CD4-positive, CD25-positive, alpha-beta regulatory T cell (primary cell): ENCODE measurements around the gene DCAF11. TPM values are rescaled to one million over a fixed set of nuclear protein-coding genes. Genes with fewer than 3 reads are reported as not detected.

Experiments used
- ATAC-seq, 2 donors: fragments of 150-1000 bp; cut with Tn5 transposase; one replicate each; pipeline ENCODE4 v1.10.0; 2021; ENCODE audit warnings: low read depth in 2 of 2, moderate number of reproducible peaks in 2 of 2, moderate library complexity in 1 of 2
- DNase-seq, 3 donors: peaks; one replicate each; pipeline versions ENCODE4 v3.0.0 to v3.0.0-alpha.2; 2012 to 2022; ENCODE audit warnings: mixed read lengths in 1 of 3
- H3K27ac ChIP-seq: one replicate; pipeline ENCODE4 v1.7.0; 2013; ENCODE audit warnings: mild to moderate bottlenecking, low read length; ENCODE audit not compliant: insufficient read depth, poor library complexity, severe bottlenecking
- H3K27me3 ChIP-seq: one replicate; pipeline ENCODE4 v1.7.0; 2013; ENCODE audit warnings: low read length; ENCODE audit not compliant: control insufficient read depth, insufficient read depth
- H3K36me3 ChIP-seq: one replicate; pipeline ENCODE4 v1.7.0; 2013; ENCODE audit warnings: mild to moderate bottlenecking, low read length, moderate library complexity; ENCODE audit not compliant: control insufficient read depth, insufficient read depth
- H3K4me1 ChIP-seq: 2 replicates; pipeline ENCODE4 v1.7.0; 2013; ENCODE audit warnings: mild to moderate bottlenecking, low read length; ENCODE audit not compliant: insufficient read depth, control insufficient read depth, poor library complexity, severe bottlenecking
- H3K4me3 ChIP-seq: one replicate; pipeline ENCODE4 v1.7.0; 2013; ENCODE audit warnings: low read depth, mild to moderate bottlenecking, low read length, moderate library complexity
- H3K9me3 ChIP-seq, 2 experiments: 1 replicate in 1 of 2; 2 replicates in 1 of 2; pipeline ENCODE4 v1.7.0; 2013; ENCODE audit warnings: low read length in 2 of 2, mild to moderate bottlenecking in 1 of 2, moderate library complexity in 1 of 2; ENCODE audit not compliant: control insufficient read depth in 2 of 2
- H3K27ac Mint-ChIP-seq, 3 donors: one replicate each; pipeline ENCODE4 v1.8.0; 2020 to 2022; ENCODE audit warnings: mild to moderate bottlenecking in 3 of 3, mixed read lengths in 3 of 3, moderate library complexity in 2 of 3
- H3K27me3 Mint-ChIP-seq: one replicate; pipeline ENCODE4 v1.8.0; 2022; ENCODE audit warnings: mild to moderate bottlenecking, mixed read lengths
- H3K36me3 Mint-ChIP-seq: one replicate; pipeline ENCODE4 v1.8.0; 2020; ENCODE audit warnings: mixed read lengths
- H3K4me1 Mint-ChIP-seq, 4 donors: one replicate each; pipeline ENCODE4 v1.8.0; 2020 to 2022; ENCODE audit warnings: mixed read lengths in 4 of 4, mild to moderate bottlenecking in 1 of 4
- H3K4me3 Mint-ChIP-seq, 4 donors: one replicate each; pipeline ENCODE4 v1.8.0; 2020 to 2022; ENCODE audit warnings: mild to moderate bottlenecking in 4 of 4, mixed read lengths in 4 of 4, moderate library complexity in 3 of 4
- H3K9me3 Mint-ChIP-seq, 7 donors: one replicate each; pipeline ENCODE4 v1.8.0; 2020 to 2022; ENCODE audit warnings: mixed read lengths in 7 of 7, mild to moderate bottlenecking in 3 of 7, moderate library complexity in 2 of 7
- polyA plus RNA-seq, 4 donors: library from polyadenylated mRNA; unstranded; fragments of 300-500 nt; fragmentation: Illumina TruSeq; gene quantifications; one replicate each; pipeline ENCODE4 v1.2.3, GENCODE V29; 2021
- total RNA-seq: library from RNA; stranded (reverse); gene quantifications from one replicate; pipeline ENCODE4 v1.2.3, GENCODE V29; 2022

DCAF11 gene
- total RNA-seq: 97.8 TPM
- polyA plus RNA-seq: 10 to 100 TPM; 73.4 to 95.7 (median 82.3) TPM

- peak within 1 kb of the TSS; percentile 96 for H3K4me3 ChIP-seq
Observed at GRCh38 chr14:24114532-24115421, at the start of gene DCAF11, which contains the start of gene NRL. TSS of gene DCAF11 (plus strand) at chr14:24114777. CDS start at chr14:24115595, 818 bp downstream. TSS of gene NRL (minus strand) at chr14:24114949. CDS start at chr14:24082848, 32,101 bp downstream.

GRCh38 chr14:24064856-24065255, 49.7 kb upstream of the DCAF11 start:
- no peak for DNase-seq
- no peaks in the 10 kb centered on the region for H3K9me3 Mint-ChIP-seq
- H3K27ac Mint-ChIP-seq: no peak overlapping the region
- no peak overlapping the region for H3K4me3 Mint-ChIP-seq
- no peaks in the 10 kb centered on the region for H3K36me3 Mint-ChIP-seq
- H3K4me1 Mint-ChIP-seq: no peaks in the 10 kb centered on the region
- Histone ChIP-seq H3K27ac (no peak overlapping the region), H3K9me3 (no peaks in the 10 kb centered on the region), H3K27me3 (no peaks in the 10 kb centered on the region), H3K4me1 (no peaks in the 10 kb centered on the region), H3K36me3 (no peaks in the 10 kb centered on the region), H3K4me3 (no peak overlapping the region)
- H3K27me3 Mint-ChIP-seq: peaks cover 11% of the 10 kb centered on the region
- no peak for ATAC-seq

More at GRCh38 chr14:24114532-24115421, at the start of gene DCAF11, which contains the start of gene NRL:
- Mint-ChIP-seq H3K4me3 (peak within 1 kb of the TSS; percentile 92 to 97 (median 94)), H3K27me3 (no peaks in the 10 kb centered on the region), H3K27ac (peak within 1 kb of the TSS; percentile 98 to 100 (median 100)), H3K4me1 (peaks cover 6 to 47% (median 23%) of the 10 kb centered on the region in 4 donors), H3K36me3 (peaks cover 27% of the 10 kb centered on the region), H3K9me3 (no peaks in the 10 kb centered on the region)
- Histone ChIP-seq H3K36me3 (peaks cover 31% of the 10 kb centered on the region), H3K27me3 (no peaks in the 10 kb centered on the region), H3K4me1 (peaks cover 31% of the 10 kb centered on the region), H3K9me3 (no peaks in the 10 kb centered on the region), H3K27ac (peak within 1 kb of the TSS; percentile 100)
- peak; percentile 97 to 100 (median 100) for DNase-seq
- ATAC-seq: peak; percentile 85 to 86

- Mint-ChIP-seq H3K27me3 (peaks cover 11% of the 10 kb centered on the region), H3K4me3 (no peak overlapping the region), H3K27ac (no peak overlapping the region), H3K4me1 (no peaks in the 10 kb centered on the region), H3K36me3 (no peaks in the 10 kb centered on the region), H3K9me3 (no peaks in the 10 kb centered on the region)
- no peaks in the 10 kb centered on the region for H3K9me3 ChIP-seq
- ATAC-seq (no peak), DNase-seq (no peak)
- no peaks in the 10 kb centered on the region for H3K27me3 ChIP-seq
- no peaks in the 10 kb centered on the region for H3K36me3 ChIP-seq
- no peaks in the 10 kb centered on the region for H3K4me1 ChIP-seq
- no peak overlapping the region for H3K27ac ChIP-seq
- no peak overlapping the region for H3K4me3 ChIP-seq
Observed at GRCh38 chr14:24065408-24065807, 49.2 kb upstream of the DCAF11 start.

GRCh38 chr14:24066496-24067132, 48.0 kb upstream of the DCAF11 start:
- Histone ChIP-seq H3K4me1 (no peaks in the 10 kb centered on the region), H3K27me3 (no peaks in the 10 kb centered on the region), H3K36me3 (no peaks in the 10 kb centered on the region), H3K9me3 (no peaks in the 10 kb centered on the region), H3K4me3 (no peak overlapping the region), H3K27ac (no peak overlapping the region)
- no peak for DNase-seq
- Mint-ChIP-seq H3K36me3 (no peaks in the 10 kb centered on the region), H3K9me3 (no peaks in the 10 kb centered on the region), H3K4me3 (no peak overlapping the region), H3K4me1 (peaks cover 0 to 2% (median 0%) of the 10 kb centered on the region in 4 donors), H3K27me3 (peaks cover 16% of the 10 kb centered on the region), H3K27ac (no peak overlapping the region)
- no peak for ATAC-seq

- H3K36me3 Mint-ChIP-seq: no peaks in the 10 kb centered on the region
- H3K4me3 ChIP-seq: no peak overlapping the region
- H3K27me3 Mint-ChIP-seq: peaks cover 16% of the 10 kb centered on the region
- no peaks in the 10 kb centered on the region for H3K9me3 Mint-ChIP-seq
- ATAC-seq (no peak), DNase-seq (no peak)
- H3K4me3 Mint-ChIP-seq: no peak overlapping the region
- no peaks in the 10 kb centered on the region for H3K27me3 ChIP-seq
- no peaks in the 10 kb centered on the region for H3K9me3 ChIP-seq
- no peaks in the 10 kb centered on the region for H3K4me1 ChIP-seq
- H3K27ac ChIP-seq: no peak overlapping the region
- H3K36me3 ChIP-seq: no peaks in the 10 kb centered on the region
- peaks cover 0 to 2% (median 0%) of the 10 kb centered on the region in 4 donors for H3K4me1 Mint-ChIP-seq
- peak overlapping the region in 1 of 3 donors; percentile 3 for H3K27ac Mint-ChIP-seq
Observed at GRCh38 chr14:24067133-24068082, 47.2 kb upstream of the DCAF11 start.

GRCh38 chr14:24068711-24069410, 45.7 kb upstream of the DCAF11 start:
- Histone ChIP-seq H3K27ac (no peak overlapping the region), H3K36me3 (no peaks in the 10 kb centered on the region), H3K27me3 (no peaks in the 10 kb centered on the region), H3K9me3 (no peaks in the 10 kb centered on the region), H3K4me3 (no peak overlapping the region), H3K4me1 (no peaks in the 10 kb centered on the region)
- Mint-ChIP-seq H3K27ac (no peak overlapping the region), H3K9me3 (no peaks in the 10 kb centered on the region), H3K4me1 (peaks cover 0 to 2% (median 0%) of the 10 kb centered on the region in 4 donors), H3K27me3 (peaks cover 22% of the 10 kb centered on the region), H3K4me3 (no peak overlapping the region), H3K36me3 (no peaks in the 10 kb centered on the region)
- DNase-seq (no peak), ATAC-seq (no peak)

GRCh38 chr14:24069411-24069735, 45.2 kb upstream of the DCAF11 start:
- no peak overlapping the region for H3K4me3 ChIP-seq
- ATAC-seq (no peak), DNase-seq (no peak)
- Mint-ChIP-seq H3K9me3 (peaks cover 0 to 2% (median 0%) of the 10 kb centered on the region in 7 donors), H3K4me1 (peaks cover 0 to 2% (median 0%) of the 10 kb centered on the region in 4 donors), H3K27ac (no peak overlapping the region), H3K27me3 (peaks cover 22% of the 10 kb centered on the region), H3K36me3 (no peaks in the 10 kb centered on the region), H3K4me3 (no peak overlapping the region)
- no peaks in the 10 kb centered on the region for H3K36me3 ChIP-seq
- H3K9me3 ChIP-seq: no peaks in the 10 kb centered on the region
- no peaks in the 10 kb centered on the region for H3K4me1 ChIP-seq
- no peak overlapping the region for H3K27ac ChIP-seq
- no peaks in the 10 kb centered on the region for H3K27me3 ChIP-seq
